Neural cell (in vitro differentiated cells): ENCODE results near the gene LIX1L. TPM values are rescaled to one million over a fixed set of nuclear protein-coding genes. Genes with fewer than 3 reads are reported as not detected.

Experiments
- H2AFZ ChIP-seq: fragments of 200-600, 300-800 bp; sonication (generic), shearing (Covaris generic); 2 replicates; pipeline ENCODE4 v1.6.0; 2014; ENCODE audit warnings: low read depth, mild to moderate bottlenecking, antibody characterized with exemption, low read length, moderate library complexity
- H3F3A ChIP-seq: fragments of 200-600 bp; shearing (Covaris generic); 2 replicates; pipeline ENCODE4 v1.6.1; 2016; ENCODE audit warnings: mild to moderate bottlenecking, moderate library complexity, mixed read lengths, antibody characterized with exemption, low read length; ENCODE audit not compliant: insufficient read depth, poor library complexity, severe bottlenecking
- H3K27ac ChIP-seq: fragments of 200-600, 300-800 bp; sonication (generic), shearing (Covaris generic); 2 replicates; pipeline ENCODE4 v1.5.1; 2014; ENCODE audit warnings: mild to moderate bottlenecking, low read length, moderate library complexity
- H3K27me3 ChIP-seq: fragments of 300-800, 200-600 bp; sonication (generic), shearing (Covaris generic); 2 replicates; pipeline ENCODE4 v1.6.0; 2014; ENCODE audit warnings: mild to moderate bottlenecking, low read depth, low read length, moderate library complexity; ENCODE audit not compliant: insufficient read depth
- H3K36me3 ChIP-seq: fragments of 300-800, 200-600 bp; sonication (generic), shearing (Covaris generic); 2 replicates; pipeline ENCODE4 v1.5.1; 2014; ENCODE audit warnings: mild to moderate bottlenecking, antibody characterized with exemption, low read length, moderate library complexity; ENCODE audit not compliant: insufficient read depth
- H3K4me2 ChIP-seq: fragments of 300-800, 200-600 bp; sonication (generic), shearing (Covaris generic); 2 replicates; pipeline ENCODE4 v1.6.0; 2014; ENCODE audit warnings: mild to moderate bottlenecking, low read length
- H3K4me3 ChIP-seq: fragments of 300-800, 200-600 bp; sonication (generic), shearing (Covaris generic); 2 replicates; pipeline ENCODE4 v1.5.1; 2014; ENCODE audit warnings: mild to moderate bottlenecking, low read length, moderate library complexity
- H3K79me2 ChIP-seq: fragments of 200-600 bp; shearing (Covaris generic); replicated peaks from 2 replicates; pipeline ENCODE4 v1.6.0; 2014; ENCODE audit warnings: mild to moderate bottlenecking, low read length, moderate library complexity; ENCODE audit not compliant: insufficient read depth
- H3K9ac ChIP-seq: fragments of 300-800, 200-600 bp; sonication (generic), shearing (Covaris generic); 2 replicates; pipeline ENCODE4 v1.6.1; 2016; ENCODE audit warnings: mild to moderate bottlenecking, low read length, mixed read lengths
- H3K9me2 ChIP-seq: fragments of 200-600 bp; shearing (Covaris generic); 2 replicates; pipeline ENCODE4 v1.6.1; 2016; ENCODE audit warnings: mild to moderate bottlenecking, low read length, mixed read lengths; ENCODE audit not compliant: insufficient read depth
- H3K9me3 ChIP-seq: fragments of 200-600, 300-800 bp; sonication (generic), shearing (Covaris generic); 2 replicates; pipeline ENCODE4 v1.6.1; 2016; ENCODE audit warnings: mild to moderate bottlenecking, mixed run types, low read length, moderate library complexity, mixed read lengths
- H4K20me1 ChIP-seq: fragments of 200-600 bp; shearing (Covaris generic); 2 replicates; pipeline ENCODE4 v1.6.1; 2016; ENCODE audit warnings: mild to moderate bottlenecking, mixed run types; ENCODE audit not compliant: insufficient read depth
- CTCF ChIP-seq: fragments of 450-650 bp; IDR thresholded peaks from 2 replicates; pipeline ENCODE4 v1.5.1; 2014; ENCODE audit warnings: antibody characterized with exemption, mild to moderate bottlenecking, moderate library complexity; ENCODE audit not compliant: poor library complexity, severe bottlenecking
- EP300 ChIP-seq: fragments of 450-650 bp; conservative IDR thresholded peaks from 2 replicates; pipeline ENCODE4 v1.6.1; 2014; ENCODE audit warnings: antibody characterized with exemption, mild to moderate bottlenecking, moderate library complexity; ENCODE audit not compliant: poor library complexity, severe bottlenecking
- EZH2 ChIP-seq: fragments of 200-600, 300-800 bp; shearing (Covaris generic), sonication (generic); IDR thresholded peaks from 2 replicates; pipeline ENCODE4 v1.6.1; 2014; ENCODE audit warnings: antibody characterized with exemption, low read length, borderline replicate concordance, mild to moderate bottlenecking; ENCODE audit not compliant: insufficient read depth, poor library complexity, severe bottlenecking
- MXI1 ChIP-seq: fragments of 450-650 bp; conservative IDR thresholded peaks from 2 replicates; pipeline ENCODE4 v1.6.1; 2014; ENCODE audit warnings: antibody characterized with exemption, mild to moderate bottlenecking; ENCODE audit not compliant: poor library complexity, severe bottlenecking
- POLR2AphosphoS5 ChIP-seq: IDR thresholded peaks from 2 replicates; pipeline ENCODE4 v1.6.1; 2012
- RAD21 ChIP-seq: fragments of 450-650 bp; conservative IDR thresholded peaks from 2 replicates; pipeline ENCODE4 v1.6.1; 2014; ENCODE audit warnings: antibody characterized with exemption, mild to moderate bottlenecking, moderate library complexity
- REST ChIP-seq: IDR thresholded peaks from 2 replicates; pipeline ENCODE4 v1.6.1; 2012; ENCODE audit warnings: borderline replicate concordance
- SMC3 ChIP-seq: fragments of 450-650 bp; conservative IDR thresholded peaks from 2 replicates; pipeline ENCODE4 v1.6.1; 2014; ENCODE audit warnings: antibody characterized with exemption, mild to moderate bottlenecking, moderate library complexity; ENCODE audit not compliant: poor library complexity
- TAF1 ChIP-seq: IDR thresholded peaks from 2 replicates; pipeline ENCODE4 v1.6.1; 2012; ENCODE audit warnings: low read depth
- polyA plus RNA-seq: library from polyadenylated mRNA; depleted of rRNA; stranded (reverse); fragments of >200 nt; gene quantifications from 2 replicates; pipeline ENCODE4 v1.2.3, GENCODE V29; 2014

The LIX1L gene
- polyA plus RNA-seq, 1 donor from 2014 or later, result 17.0 TPM

- H3K27ac ChIP-seq, result no peak overlapping the region
- TF ChIP-seq MXI1, result no peak
- no peak for TF ChIP-seq SMC3
- TF ChIP-seq REST, result no peak
- TF ChIP-seq POLR2AphosphoS5, result no peak
- no peak for TF ChIP-seq EZH2
- no peak for TF ChIP-seq TAF1
- TF ChIP-seq CTCF, result no peak
- TF ChIP-seq EP300, result no peak
- no peak for TF ChIP-seq RAD21
These were observed 20.4 kb downstream of the LIX1L start for GRCh38 chr1:145937436-145937835.

GRCh38 chr1:145936247-145936646 is 21.6 kb downstream of the LIX1L start:
- Histone ChIP-seq H3K4me3 (no peak overlapping the region), H3K27me3 (no peaks in the 10 kb centered on the region), H3K79me2 (no peaks in the 10 kb centered on the region), H3K27ac (no peak overlapping the region), H3K9ac (no peak overlapping the region), H3F3A (no peaks in the 10 kb centered on the region), H4K20me1 (no peaks in the 10 kb centered on the region), H3K36me3 (peaks cover 5% of the 10 kb centered on the region), H3K9me3 (no peaks in the 10 kb centered on the region), H2AFZ (no peak overlapping the region), H3K4me2 (no peak overlapping the region), H3K9me2 (no peaks in the 10 kb centered on the region)
- TF ChIP-seq SMC3 (no peak), EP300 (no peak), TAF1 (no peak), CTCF (no peak), RAD21 (no peak)

More at GRCh38 chr1:145937436-145937835, 20.4 kb downstream of the LIX1L start:
- H3K9ac ChIP-seq, result no peak overlapping the region
- no peaks in the 10 kb centered on the region for H4K20me1 ChIP-seq
- H3K9me2 ChIP-seq, result no peaks in the 10 kb centered on the region
- H3K9me3 ChIP-seq, result no peaks in the 10 kb centered on the region
- H3K4me3 ChIP-seq, result no peak overlapping the region
- no peak overlapping the region for H3K4me2 ChIP-seq
- H2AFZ ChIP-seq, result no peak overlapping the region
- peaks cover 5% of the 10 kb centered on the region for H3K36me3 ChIP-seq
- no peaks in the 10 kb centered on the region for H3F3A ChIP-seq
- no peaks in the 10 kb centered on the region for H3K27me3 ChIP-seq
- no peaks in the 10 kb centered on the region for H3K79me2 ChIP-seq
